Measurements from ENCODE around the gene CYYR1. TPM values are rescaled to one million over a fixed set of nuclear protein-coding genes. Genes with fewer than 3 reads are reported as not detected.

CYYR1 gene
- total RNA-seq, 1 experiment from 2014 or later: not detected

DNA sequence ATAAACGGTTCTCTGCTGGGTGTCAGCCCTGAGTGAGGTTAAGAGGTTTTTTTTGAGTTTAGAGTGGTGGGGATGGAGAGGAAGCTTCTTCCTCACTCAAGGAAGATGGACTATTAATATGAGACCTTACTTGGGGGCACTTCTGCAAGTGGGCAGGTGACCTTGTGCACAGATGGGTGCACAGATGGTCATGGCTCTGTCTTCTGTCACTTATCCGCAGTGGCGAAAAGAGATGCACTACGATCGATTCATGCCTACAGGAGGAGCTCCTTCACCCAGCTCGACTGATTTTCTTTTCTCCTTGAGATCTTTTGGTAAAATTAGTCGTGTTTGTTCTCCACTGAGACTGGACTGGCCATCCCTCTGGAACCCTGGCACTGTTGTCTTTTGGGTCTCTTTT is 22.9 kb upstream of the CYYR1 start:
- H3K36me3 ChIP-seq (ENCODE audit: control insufficient read depth, insufficient read depth, low read length): no peaks in the 10 kb centered on the region
- BruUV-seq (replicated peaks): no TSS peak
- Mint-ChIP-seq H3K4me1 (ENCODE audit: low read depth, unreplicated experiment) (no peaks in the 10 kb centered on the region), H3K27me3 (ENCODE audit: insufficient read depth, unreplicated experiment) (no peaks in the 10 kb centered on the region), H3K9me3 (ENCODE audit: unreplicated experiment) (no peaks in the 10 kb centered on the region), H3K4me3 (ENCODE audit: unreplicated experiment) (no peak overlapping the region), H3K27ac (ENCODE audit: unreplicated experiment) (no peak overlapping the region), H3K36me3 (ENCODE audit: insufficient read depth, unreplicated experiment) (no peaks in the 10 kb centered on the region)
- no peak overlapping the region for H3K4me3 ChIP-seq (ENCODE audit: low read depth, low read length)
- ChIA-PET CTCF (no interaction called here), POLR2A (no interaction called here)
- H3K27me3 ChIP-seq (replicated peaks; ENCODE audit: control insufficient read depth, insufficient read depth, low read length): no peaks in the 10 kb centered on the region
- intact Hi-C loops (cut with micrococcal nuclease; ENCODE audit: unreplicated experiment): no loop called here
- H3K4me1 ChIP-seq: no peaks in the 10 kb centered on the region
- TF ChIP-seq, protein P1, sequence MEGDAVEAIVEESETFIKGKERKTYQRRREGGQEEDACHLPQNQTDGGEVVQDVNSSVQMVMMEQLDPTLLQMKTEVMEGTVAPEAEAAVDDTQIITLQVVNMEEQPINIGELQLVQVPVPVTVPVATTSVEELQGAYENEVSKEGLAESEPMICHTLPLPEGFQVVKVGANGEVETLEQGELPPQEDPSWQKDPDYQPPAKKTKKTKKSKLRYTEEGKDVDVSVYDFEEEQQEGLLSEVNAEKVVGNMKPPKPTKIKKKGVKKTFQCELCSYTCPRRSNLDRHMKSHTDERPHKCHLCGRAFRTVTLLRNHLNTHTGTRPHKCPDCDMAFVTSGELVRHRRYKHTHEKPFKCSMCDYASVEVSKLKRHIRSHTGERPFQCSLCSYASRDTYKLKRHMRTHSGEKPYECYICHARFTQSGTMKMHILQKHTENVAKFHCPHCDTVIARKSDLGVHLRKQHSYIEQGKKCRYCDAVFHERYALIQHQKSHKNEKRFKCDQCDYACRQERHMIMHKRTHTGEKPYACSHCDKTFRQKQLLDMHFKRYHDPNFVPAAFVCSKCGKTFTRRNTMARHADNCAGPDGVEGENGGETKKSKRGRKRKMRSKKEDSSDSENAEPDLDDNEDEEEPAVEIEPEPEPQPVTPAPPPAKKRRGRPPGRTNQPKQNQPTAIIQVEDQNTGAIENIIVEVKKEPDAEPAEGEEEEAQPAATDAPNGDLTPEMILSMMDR (IDR thresholded peaks at IDR 0.05; ENCODE audit: insufficient read depth in 1 of 2, low read depth in 1 of 2, low read length in 1 of 2, severe bottlenecking in 1 of 2, unreplicated experiment in 1 of 2): no peak
- H3K9me3 ChIP-seq: no peaks in the 10 kb centered on the region; the same call in 1 of the 2 replicates
- no peak for DNase-seq

DNA sequence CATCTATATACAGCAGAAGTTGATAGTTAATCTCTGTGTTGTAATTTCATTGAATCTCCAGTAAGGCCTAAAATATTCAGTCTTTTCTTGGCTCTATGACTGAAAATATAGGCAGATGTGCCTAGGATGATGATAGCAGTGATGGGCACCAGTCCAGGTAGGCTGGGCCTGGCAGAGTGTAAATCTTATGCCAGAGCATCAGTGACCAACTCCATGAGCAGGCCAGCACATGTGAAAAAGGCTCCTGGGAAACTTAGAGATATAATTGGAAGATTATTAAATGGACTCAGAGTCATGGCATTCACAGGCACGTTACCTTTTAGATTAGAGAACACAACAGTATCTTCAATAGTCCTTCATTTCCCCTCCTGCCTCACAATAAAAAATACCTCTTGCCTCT is 20.7 kb upstream of the CYYR1 start:
- no TSS peak for BruUV-seq (replicated peaks)
- ChIA-PET CTCF (no interaction called here), POLR2A (no interaction called here)
- H3K36me3 ChIP-seq (ENCODE audit: control insufficient read depth, insufficient read depth, low read length): no peaks in the 10 kb centered on the region
- H3K4me1 ChIP-seq: no peaks in the 10 kb centered on the region
- no peak overlapping the region for H3K4me3 ChIP-seq (ENCODE audit: low read depth, low read length)
- intact Hi-C loops (cut with micrococcal nuclease; ENCODE audit: unreplicated experiment): no loop called here
- TF ChIP-seq, protein P1 (IDR thresholded peaks at IDR 0.05; ENCODE audit: insufficient read depth in 1 of 2, low read depth in 1 of 2, low read length in 1 of 2, severe bottlenecking in 1 of 2, unreplicated experiment in 1 of 2): no peak
- Mint-ChIP-seq H3K9me3 (ENCODE audit: unreplicated experiment) (no peaks in the 10 kb centered on the region), H3K27ac (ENCODE audit: unreplicated experiment) (no peak overlapping the region), H3K4me1 (ENCODE audit: low read depth, unreplicated experiment) (no peaks in the 10 kb centered on the region), H3K4me3 (ENCODE audit: unreplicated experiment) (no peak overlapping the region), H3K36me3 (ENCODE audit: insufficient read depth, unreplicated experiment) (no peaks in the 10 kb centered on the region), H3K27me3 (ENCODE audit: insufficient read depth, unreplicated experiment) (no peaks in the 10 kb centered on the region)
- DNase-seq: no peak
- H3K27me3 ChIP-seq (replicated peaks; ENCODE audit: control insufficient read depth, insufficient read depth, low read length): no peaks in the 10 kb centered on the region
- no peaks in the 10 kb centered on the region; the same call in 1 of the 2 replicates for H3K9me3 ChIP-seq

DNA sequence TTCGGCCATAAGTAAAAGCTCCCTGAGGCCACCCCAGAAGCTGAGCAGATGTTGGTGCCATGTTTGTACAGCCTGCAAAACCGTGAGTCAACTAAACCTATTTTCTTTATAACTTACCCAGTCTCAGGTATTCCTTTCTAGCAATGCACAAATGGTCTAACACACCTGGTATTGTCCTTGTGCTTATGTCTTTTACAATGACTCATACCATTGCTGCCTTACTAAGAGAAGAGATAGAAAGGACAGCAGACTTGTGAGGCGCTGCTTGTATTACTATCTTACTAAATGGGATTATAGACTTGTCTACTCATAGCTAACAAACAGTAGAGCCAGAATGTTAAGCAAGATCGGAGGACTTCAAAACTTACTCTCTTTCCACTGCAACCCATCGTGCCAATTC is 18.5 kb upstream of the CYYR1 start:
- no peak overlapping the region for H3K4me3 ChIP-seq (ENCODE audit: low read depth, low read length)
- Mint-ChIP-seq H3K9me3 (ENCODE audit: unreplicated experiment) (no peaks in the 10 kb centered on the region), H3K36me3 (ENCODE audit: insufficient read depth, unreplicated experiment) (no peaks in the 10 kb centered on the region), H3K27me3 (ENCODE audit: insufficient read depth, unreplicated experiment) (no peaks in the 10 kb centered on the region), H3K27ac (ENCODE audit: unreplicated experiment) (no peak overlapping the region), H3K4me1 (ENCODE audit: low read depth, unreplicated experiment) (no peaks in the 10 kb centered on the region), H3K4me3 (ENCODE audit: unreplicated experiment) (no peak overlapping the region)
- H3K36me3 ChIP-seq (ENCODE audit: control insufficient read depth, insufficient read depth, low read length): no peaks in the 10 kb centered on the region
- ChIA-PET POLR2A (no interaction called here), CTCF (no interaction called here)
- TF ChIP-seq, protein P1 (IDR thresholded peaks at IDR 0.05; ENCODE audit: insufficient read depth in 1 of 2, low read depth in 1 of 2, low read length in 1 of 2, severe bottlenecking in 1 of 2, unreplicated experiment in 1 of 2): no peak
- no peak for DNase-seq
- H3K4me1 ChIP-seq: no peaks in the 10 kb centered on the region
- H3K9me3 ChIP-seq: no peaks in the 10 kb centered on the region; the same call in 1 of the 2 replicates
- BruUV-seq (replicated peaks): no TSS peak
- intact Hi-C loops (cut with micrococcal nuclease; ENCODE audit: unreplicated experiment): no loop called here
- H3K27me3 ChIP-seq (replicated peaks; ENCODE audit: control insufficient read depth, insufficient read depth, low read length): no peaks in the 10 kb centered on the region
